Measurements from ENCODE around the gene FMNL2. TPM values are rescaled to one million over a fixed set of nuclear protein-coding genes. Genes with fewer than 3 reads are reported as not detected.
A peak's percentile ranks its signal among the peaks of the same experiment; 100 is the strongest.

Gene FMNL2
- total RNA-seq, 1 donor from 2014 or later: 5.5 TPM

DNA sequence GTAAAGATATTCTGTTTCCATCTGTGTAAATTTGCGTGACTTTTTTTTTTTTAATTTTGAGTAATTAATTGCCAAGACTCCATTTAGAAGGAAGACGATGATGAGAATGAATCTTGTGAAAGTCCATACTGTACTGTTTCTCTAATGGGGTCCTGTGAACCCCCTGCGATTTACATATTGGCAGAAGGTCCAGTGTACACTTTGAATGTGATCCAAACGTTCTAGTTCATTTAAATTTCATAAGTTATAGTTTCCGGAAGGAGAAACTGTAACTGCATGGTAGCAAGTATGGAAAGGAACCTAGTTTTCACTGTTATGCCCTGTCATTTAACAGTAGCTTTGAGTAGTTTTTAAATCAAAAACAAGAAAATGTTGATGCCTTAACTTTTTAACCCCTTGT is 166.7 kb downstream of the FMNL2 start:
- H3K27ac ChIP-seq (replicated peaks): no peak overlapping the region

DNA sequence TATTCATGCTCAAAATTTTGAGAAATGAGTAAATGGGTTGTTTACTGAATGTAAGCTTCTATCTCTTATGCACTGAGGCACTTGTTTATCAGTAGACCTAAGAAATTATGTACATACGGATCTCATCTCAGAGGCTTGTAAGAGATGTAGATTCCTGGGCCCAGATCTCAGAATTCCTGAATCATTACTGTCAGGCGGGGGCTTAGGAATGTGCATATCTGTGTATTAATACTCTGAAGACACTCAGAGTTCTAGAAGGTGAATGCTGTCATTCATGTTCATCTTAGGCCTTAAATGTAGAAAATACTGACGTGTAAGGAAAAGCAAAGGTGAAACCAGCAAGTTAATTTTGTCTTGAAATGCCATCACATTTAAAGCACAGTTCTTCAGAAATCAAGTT is 169.6 kb downstream of the FMNL2 start:
- Histone ChIP-seq H3K4me3 (no peak overlapping the region), H3K9me3 (replicated peaks) (peaks cover 4% of the 10 kb centered on the region), H3K4me1 (peaks cover 27% of the 10 kb centered on the region), H3K27ac (replicated peaks) (no peak overlapping the region), H3K27me3 (ENCODE audit: low read depth) (no peaks in the 10 kb centered on the region), H3K36me3 (no peaks in the 10 kb centered on the region)
- intact Hi-C loops (cut with micrococcal nuclease): no loop called here
- DNase-seq: no peak
- TF ChIP-seq, protein P1, sequence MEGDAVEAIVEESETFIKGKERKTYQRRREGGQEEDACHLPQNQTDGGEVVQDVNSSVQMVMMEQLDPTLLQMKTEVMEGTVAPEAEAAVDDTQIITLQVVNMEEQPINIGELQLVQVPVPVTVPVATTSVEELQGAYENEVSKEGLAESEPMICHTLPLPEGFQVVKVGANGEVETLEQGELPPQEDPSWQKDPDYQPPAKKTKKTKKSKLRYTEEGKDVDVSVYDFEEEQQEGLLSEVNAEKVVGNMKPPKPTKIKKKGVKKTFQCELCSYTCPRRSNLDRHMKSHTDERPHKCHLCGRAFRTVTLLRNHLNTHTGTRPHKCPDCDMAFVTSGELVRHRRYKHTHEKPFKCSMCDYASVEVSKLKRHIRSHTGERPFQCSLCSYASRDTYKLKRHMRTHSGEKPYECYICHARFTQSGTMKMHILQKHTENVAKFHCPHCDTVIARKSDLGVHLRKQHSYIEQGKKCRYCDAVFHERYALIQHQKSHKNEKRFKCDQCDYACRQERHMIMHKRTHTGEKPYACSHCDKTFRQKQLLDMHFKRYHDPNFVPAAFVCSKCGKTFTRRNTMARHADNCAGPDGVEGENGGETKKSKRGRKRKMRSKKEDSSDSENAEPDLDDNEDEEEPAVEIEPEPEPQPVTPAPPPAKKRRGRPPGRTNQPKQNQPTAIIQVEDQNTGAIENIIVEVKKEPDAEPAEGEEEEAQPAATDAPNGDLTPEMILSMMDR (IDR thresholded peaks at IDR 0.05; ENCODE audit: borderline replicate concordance): no peak

More for the DNA sequence above, 166.7 kb downstream of the FMNL2 start:
- TF ChIP-seq, protein P1 (IDR thresholded peaks at IDR 0.05; ENCODE audit: borderline replicate concordance): no peak
- DNase-seq: no peak
- H3K9me3 ChIP-seq (replicated peaks): peaks cover 4% of the 10 kb centered on the region
- intact Hi-C loops (cut with micrococcal nuclease): no loop called here
- no peaks in the 10 kb centered on the region for H3K36me3 ChIP-seq
- no peak overlapping the region for H3K4me3 ChIP-seq
- no peaks in the 10 kb centered on the region for H3K27me3 ChIP-seq (ENCODE audit: low read depth)
- H3K4me1 ChIP-seq: peaks cover 47% of the 10 kb centered on the region

DNA sequence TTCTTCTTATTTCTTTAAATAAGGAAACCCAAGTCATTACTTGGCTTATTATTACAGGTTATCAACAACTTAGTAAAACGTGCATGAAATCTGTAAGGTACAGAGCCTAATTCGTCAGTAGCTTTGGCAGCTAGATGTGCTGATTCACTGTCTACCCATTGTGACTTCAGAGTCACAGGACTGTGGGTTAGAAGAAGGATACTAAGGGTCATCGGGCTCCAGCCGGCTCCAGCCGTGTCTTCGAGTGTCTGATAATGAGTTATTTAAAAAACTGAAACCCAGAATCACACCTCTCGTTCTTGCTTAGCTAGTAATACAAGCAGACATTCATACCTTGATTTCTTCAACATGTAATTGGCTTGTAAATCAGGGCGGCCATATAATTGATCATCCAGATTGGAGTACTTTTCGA is 170.5 kb downstream of the FMNL2 start:
- Histone ChIP-seq H3K4me1 (peaks cover 23% of the 10 kb centered on the region), H3K9me3 (replicated peaks) (peaks cover 4% of the 10 kb centered on the region), H3K27me3 (ENCODE audit: low read depth) (no peaks in the 10 kb centered on the region), H3K4me3 (peak overlapping the region; percentile 5), H3K36me3 (no peaks in the 10 kb centered on the region), H3K27ac (replicated peaks) (peak overlapping the region; percentile 49)
- intact Hi-C loops (cut with micrococcal nuclease): no loop called here
- TF ChIP-seq, protein P1 (IDR thresholded peaks at IDR 0.05; ENCODE audit: borderline replicate concordance): no peak
- DNase-seq: no peak

DNA sequence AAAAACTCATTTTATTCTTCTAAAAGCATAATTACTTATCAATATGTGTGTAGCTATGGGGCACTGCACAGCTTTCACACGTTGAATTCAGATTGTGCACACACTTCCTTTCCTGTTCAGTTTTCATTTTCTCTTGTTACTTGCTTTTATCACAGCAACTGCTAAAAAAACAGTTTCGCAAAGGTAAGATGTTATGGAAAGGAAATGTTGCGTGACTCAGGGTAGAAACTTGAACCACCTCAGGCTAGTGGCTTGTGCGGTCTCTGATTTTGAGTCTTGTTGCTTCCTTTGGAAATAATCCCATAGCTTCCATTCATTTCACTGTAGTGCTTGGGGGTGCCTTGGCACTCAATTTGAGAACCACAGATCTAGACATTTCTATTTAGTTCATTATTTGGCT is 171.9 kb downstream of the FMNL2 start:
- peaks cover 15% of the 10 kb centered on the region for H3K4me1 ChIP-seq
- TF ChIP-seq, protein P1 (IDR thresholded peaks at IDR 0.05; ENCODE audit: borderline replicate concordance): no peak
- intact Hi-C loops (cut with micrococcal nuclease): no loop called here
- H3K27me3 ChIP-seq (ENCODE audit: low read depth): no peaks in the 10 kb centered on the region
- no peak overlapping the region for H3K27ac ChIP-seq (replicated peaks)
- no peak overlapping the region for H3K4me3 ChIP-seq
- no peak for DNase-seq
- H3K9me3 ChIP-seq (replicated peaks): peaks cover 4% of the 10 kb centered on the region
- no peaks in the 10 kb centered on the region for H3K36me3 ChIP-seq

DNA sequence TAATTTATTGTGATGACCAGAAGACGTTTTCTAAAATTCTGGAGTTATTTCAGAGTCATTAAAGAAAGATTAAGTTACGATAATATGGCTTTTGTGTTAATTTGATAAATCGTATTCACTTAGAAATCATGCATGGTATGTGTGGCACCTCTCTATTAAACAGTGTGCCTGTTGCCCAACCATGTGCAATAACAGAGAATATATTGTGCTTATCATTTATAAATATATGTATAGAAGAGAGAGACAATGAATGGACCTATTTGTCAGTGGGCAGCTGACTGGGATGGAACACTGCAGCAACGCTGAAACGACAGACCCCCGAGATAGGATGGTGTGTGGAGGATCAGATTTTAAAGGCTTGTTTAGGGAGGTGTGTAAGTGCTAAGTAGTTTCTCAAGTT is 172.9 kb downstream of the FMNL2 start:
- Histone ChIP-seq H3K4me3 (no peak overlapping the region), H3K4me1 (peaks cover 15% of the 10 kb centered on the region), H3K27me3 (ENCODE audit: low read depth) (no peaks in the 10 kb centered on the region), H3K9me3 (replicated peaks) (peaks cover 4% of the 10 kb centered on the region), H3K27ac (replicated peaks) (no peak overlapping the region), H3K36me3 (no peaks in the 10 kb centered on the region)
- TF ChIP-seq, protein P1 (IDR thresholded peaks at IDR 0.05; ENCODE audit: borderline replicate concordance): no peak
- no peak for DNase-seq
- intact Hi-C loops (cut with micrococcal nuclease): no loop called here

DNA sequence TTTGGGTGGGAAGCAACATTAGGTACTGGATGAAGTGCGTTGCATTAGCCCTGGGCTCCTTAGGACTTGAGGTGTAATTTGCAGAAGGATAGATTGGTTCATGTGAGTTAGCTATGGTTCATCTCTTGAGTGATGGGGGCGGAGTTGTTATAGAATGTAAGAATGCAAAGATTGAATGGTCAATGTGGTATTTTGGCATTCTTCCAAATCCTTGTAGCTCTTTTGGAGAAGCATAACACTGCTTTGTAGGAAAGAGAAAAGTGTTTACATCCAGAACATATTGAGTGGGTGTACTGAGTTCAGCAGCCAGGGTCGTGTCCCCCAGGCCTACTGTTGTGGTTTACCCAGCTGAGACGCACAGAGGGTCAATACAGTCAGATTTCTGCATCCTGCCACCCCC is 173.5 kb downstream of the FMNL2 start:
- peaks cover 4% of the 10 kb centered on the region for H3K9me3 ChIP-seq (replicated peaks)
- H3K27me3 ChIP-seq (ENCODE audit: low read depth): no peaks in the 10 kb centered on the region
- H3K4me3 ChIP-seq: no peak overlapping the region
- TF ChIP-seq, protein P1 (IDR thresholded peaks at IDR 0.05; ENCODE audit: borderline replicate concordance): no peak
- H3K4me1 ChIP-seq: peaks cover 19% of the 10 kb centered on the region
- H3K36me3 ChIP-seq: no peaks in the 10 kb centered on the region
- no peak overlapping the region for H3K27ac ChIP-seq (replicated peaks)
- intact Hi-C loops (cut with micrococcal nuclease): no loop called here
- DNase-seq: no peak
